H9 (cell line): ENCODE results near the gene EPB41L1. TPM values are rescaled to one million over a fixed set of nuclear protein-coding genes. Genes with fewer than 3 reads are reported as not detected.

ENCODE experiments used
- DNase-seq: peaks from one replicate; pipeline ENCODE4 v3.0.0-alpha.2; 2017
- H2AFZ ChIP-seq: one replicate; pipeline ENCODE4 v1.6.1; 2013; ENCODE audit warnings: mild to moderate bottlenecking, low read length, control low read depth, moderate library complexity
- H2AK5ac ChIP-seq: 2 replicates; pipeline ENCODE4 v1.6.1; 2013; ENCODE audit warnings: low read length, control low read depth, mixed read lengths; ENCODE audit not compliant: insufficient read length
- H2BK120ac ChIP-seq: one replicate; pipeline ENCODE4 v1.6.1; 2013; ENCODE audit warnings: low read depth, mild to moderate bottlenecking, low read length, control low read depth, inconsistent platforms; ENCODE audit not compliant: poor library complexity, severe bottlenecking
- H2BK12ac ChIP-seq: 2 replicates; pipeline ENCODE4 v1.6.1; 2013; ENCODE audit warnings: low read length, control low read depth, mixed read lengths, low read depth; ENCODE audit not compliant: insufficient read length
- H2BK15ac ChIP-seq: 2 replicates; pipeline ENCODE4 v1.6.1; 2013; ENCODE audit warnings: low read depth, low read length, control low read depth
- H2BK20ac ChIP-seq: one replicate; pipeline ENCODE4 v1.6.1; 2013; ENCODE audit warnings: low read depth, mild to moderate bottlenecking, low read length, control low read depth, inconsistent platforms; ENCODE audit not compliant: poor library complexity, severe bottlenecking
- H2BK5ac ChIP-seq: 2 replicates; pipeline ENCODE4 v1.6.1; 2013; ENCODE audit warnings: low read length, control low read depth, mixed read lengths; ENCODE audit not compliant: insufficient read length
- H3K14ac ChIP-seq: 2 replicates; pipeline ENCODE4 v1.6.1; 2013; ENCODE audit warnings: low read length, control low read depth; ENCODE audit not compliant: insufficient read depth
- H3K18ac ChIP-seq: 2 replicates; pipeline ENCODE4 v1.6.1; 2013; ENCODE audit warnings: low read depth, mild to moderate bottlenecking, mixed read lengths, low read length, control low read depth; ENCODE audit not compliant: insufficient read length
- H3K23ac ChIP-seq: 2 replicates; pipeline ENCODE4 v1.6.1; 2013; ENCODE audit warnings: low read length, control low read depth, mixed read lengths, low read depth; ENCODE audit not compliant: insufficient read length
- H3K23me2 ChIP-seq: 2 replicates; pipeline ENCODE4 v1.6.1; 2013; ENCODE audit warnings: low read depth, mild to moderate bottlenecking, mixed read lengths, low read length, control low read depth; ENCODE audit not compliant: insufficient read length, poor library complexity, severe bottlenecking
- H3K27ac ChIP-seq: 2 replicates; pipeline ENCODE4 v1.5.1; 2013; ENCODE audit warnings: low read length, control low read depth, mixed read lengths, low read depth; ENCODE audit not compliant: insufficient read length
- H3K27me3 ChIP-seq: 2 replicates; pipeline ENCODE4 v1.6.1; 2013; ENCODE audit warnings: low read length, control low read depth, inconsistent platforms; ENCODE audit not compliant: insufficient read depth
- H3K4ac ChIP-seq: 2 replicates; pipeline ENCODE4 v1.6.1; 2013; ENCODE audit warnings: low read depth, mild to moderate bottlenecking, control low read depth, inconsistent platforms, low read length, moderate library complexity
- H3K4me1 ChIP-seq: 2 replicates; pipeline ENCODE4 v1.6.1; 2013; ENCODE audit warnings: low read length, control low read depth, inconsistent platforms; ENCODE audit not compliant: insufficient read depth
- H3K4me2 ChIP-seq: 2 replicates; pipeline ENCODE4 v1.6.1; 2013; ENCODE audit warnings: low read length, control low read depth, mixed read lengths; ENCODE audit not compliant: insufficient read length, insufficient read depth
- H3K56ac ChIP-seq: 2 replicates; pipeline ENCODE4 v1.6.1; 2013; ENCODE audit warnings: low read depth, mild to moderate bottlenecking, mixed read lengths, low read length, control low read depth; ENCODE audit not compliant: insufficient read length
- H3K79me1 ChIP-seq: 2 replicates; pipeline ENCODE4 v1.6.1; 2013; ENCODE audit warnings: low read depth, mild to moderate bottlenecking, moderate library complexity, low read length, control low read depth, inconsistent platforms; ENCODE audit not compliant: insufficient read depth, poor library complexity, severe bottlenecking
- H3K79me2 ChIP-seq: 2 replicates; pipeline ENCODE4 v1.6.1; 2013; ENCODE audit warnings: low read length, control low read depth, inconsistent platforms; ENCODE audit not compliant: insufficient read depth
- H3K9ac ChIP-seq: 2 replicates; pipeline ENCODE4 v1.6.1; 2013; ENCODE audit warnings: low read length, control low read depth, mixed read lengths; ENCODE audit not compliant: insufficient read length; ENCODE audit errors: extremely low read depth
- H3K9me3 ChIP-seq: one replicate; pipeline ENCODE4 v1.6.1; 2013; ENCODE audit warnings: low read depth, low read length, inconsistent platforms; ENCODE audit not compliant: control insufficient read depth
- H3T11ph ChIP-seq: one replicate; pipeline ENCODE4 v1.6.1; 2013; ENCODE audit warnings: mild to moderate bottlenecking, low read length, control low read depth, inconsistent platforms
- H4K20me1 ChIP-seq: one replicate; pipeline ENCODE4 v1.6.1; 2013; ENCODE audit not compliant: control insufficient read depth, insufficient read length, insufficient read depth
- H4K5ac ChIP-seq: 2 replicates; pipeline ENCODE4 v1.6.1; 2013; ENCODE audit warnings: low read depth, mild to moderate bottlenecking, mixed read lengths, low read length, control low read depth; ENCODE audit not compliant: insufficient read length
- H4K8ac ChIP-seq: replicated peaks from 2 replicates; pipeline ENCODE4 v1.6.1; 2013; ENCODE audit warnings: low read length, control low read depth, mixed read lengths, low read depth; ENCODE audit not compliant: insufficient read length
- H4K91ac ChIP-seq: 2 replicates; pipeline ENCODE4 v1.6.1; 2013; ENCODE audit warnings: low read depth, mild to moderate bottlenecking, moderate library complexity, mixed read lengths, low read length, control low read depth; ENCODE audit not compliant: insufficient read length
- H3K27ac Mint-ChIP-seq, 3 experiments: 2 replicates in 2 of 3; 3 replicates in 1 of 3; pipeline ENCODE4 v1.8.0; 2020 to 2021; ENCODE audit warnings: mixed read lengths in 3 of 3, mild to moderate bottlenecking in 1 of 3, moderate library complexity in 1 of 3
- H3K27me3 Mint-ChIP-seq: 2 replicates; pipeline ENCODE4 v1.8.0; 2021; ENCODE audit warnings: low read depth, mild to moderate bottlenecking, moderate library complexity, mixed read lengths
- H3K36me3 Mint-ChIP-seq, 3 experiments: 2 replicates in 2 of 3; 3 replicates in 1 of 3; pipeline ENCODE4 v1.8.0; 2020 to 2021; ENCODE audit warnings: low read depth in 3 of 3, mixed read lengths in 3 of 3; ENCODE audit not compliant: insufficient read depth in 1 of 3
- H3K4me1 Mint-ChIP-seq, 2 experiments: 2 replicates each; pipeline ENCODE4 v1.8.0; 2020; ENCODE audit warnings: mixed read lengths in 2 of 2
- H3K4me3 Mint-ChIP-seq, 2 experiments: 2 replicates in 1 of 2; 3 replicates in 1 of 2; pipeline ENCODE4 v1.8.0; 2020 to 2021; ENCODE audit warnings: mild to moderate bottlenecking in 2 of 2, mixed read lengths in 2 of 2, moderate library complexity in 1 of 2
- H3K9me3 Mint-ChIP-seq, 2 experiments: 2 replicates in 1 of 2; 3 replicates in 1 of 2; pipeline ENCODE4 v1.8.0; 2020; ENCODE audit warnings: mild to moderate bottlenecking in 2 of 2, mixed read lengths in 2 of 2, moderate library complexity in 1 of 2
- CTCF ChIP-seq: fragments of 200-600 bp; sonication (generic); conservative IDR thresholded peaks from 3 replicates; pipeline ENCODE4 v1.8.0; 2021; ENCODE audit warnings: antibody characterized with exemption, mild to moderate bottlenecking
- WGBS: extraction: QIAGEN DNeasy Blood & Tissue Kit; methylation state at CpG from one replicate; pipeline ENCODE4 v1.1.7; 2013; ENCODE audit warnings: missing lambda C conversion rate, low lambda C conversion rate, mixed read lengths; ENCODE audit not compliant: insufficient read length; ENCODE audit errors: extremely low coverage; 5-methylcytosine and 5-hydroxymethylcytosine counted together
- total RNA-seq: library from RNA; stranded (reverse); gene quantifications from 2 replicates; pipeline ENCODE4 v1.2.1, GENCODE V29; 2021

Gene EPB41L1
- total RNA-seq, 1 experiment from 2014 or later: 31.1 TPM

- H3K4me2 ChIP-seq: no peak overlapping the region
- H3K14ac ChIP-seq: no peak overlapping the region
- H4K91ac ChIP-seq: no peak overlapping the region
- H2BK20ac ChIP-seq: no peak overlapping the region
- no peak overlapping the region for H2BK120ac ChIP-seq
- H4K8ac ChIP-seq: no peak overlapping the region
- H3K79me1 ChIP-seq: no peaks in the 10 kb centered on the region
- no peaks in the 10 kb centered on the region for H3K79me2 ChIP-seq
- WGBS: no CpG with 5 or more reads among the region's 6 CpGs
- no peak overlapping the region for H3K18ac ChIP-seq
- no peak overlapping the region for H3K56ac ChIP-seq
- Mint-ChIP-seq H3K4me3 (no peak overlapping the region), H3K27me3 (peaks cover 35% of the 10 kb centered on the region), H3K36me3 (no peaks in the 10 kb centered on the region), H3K4me1 (peaks cover under 1 to 7% of the 10 kb centered on the region in 2 experiments), H3K27ac (peak overlapping the region in 1 of 3 experiments; percentile 29; a peak in 1 of 7 replicates), H3K9me3 (no peaks in the 10 kb centered on the region)
- no peak for TF ChIP-seq CTCF
- no peaks in the 10 kb centered on the region for H3K23me2 ChIP-seq
- H3K23ac ChIP-seq: no peak overlapping the region
- H4K20me1 ChIP-seq: no peaks in the 10 kb centered on the region
- DNase-seq: no peak
- no peak overlapping the region for H3K9ac ChIP-seq
- H3K4me1 ChIP-seq: no peaks in the 10 kb centered on the region
- H2AFZ ChIP-seq: no peak overlapping the region
- H3K27ac ChIP-seq: no peak overlapping the region
- H4K5ac ChIP-seq: no peak overlapping the region
- no peaks in the 10 kb centered on the region for H3K9me3 ChIP-seq
- H3K4ac ChIP-seq: no peak overlapping the region
- H2BK5ac ChIP-seq: no peak overlapping the region
- H2AK5ac ChIP-seq: no peak overlapping the region
- H2BK12ac ChIP-seq: no peak overlapping the region
- no peak overlapping the region for H3T11ph ChIP-seq
- no peak overlapping the region for H2BK15ac ChIP-seq
- H3K27me3 ChIP-seq: no peaks in the 10 kb centered on the region
These were observed 34.3 kb upstream of the EPB41L1 start for GRCh38 chr20:36120241-36120640.
